Stimulated activated CD4-positive, alpha-beta T cell treated with anti-CD3 and anti-CD28 coated beads, Interleukin-1b, Interleukin-23, amount 100 ng/mL, for 48 hours (primary cell): ENCODE measurements around the gene SNX13.

Experiments used
- DNase-seq: peaks from one replicate; pipeline ENCODE4 v3.0.0-alpha.2; 2020

The SNX13 gene

GRCh38 chr7:17940302-17940883 lies at the start of gene SNX13:
Gene SNX13, minus strand, starts transcription at chr7:17940494. Its CDS starts 199 bp downstream, at chr7:17940295.
- DNase-seq = peak; percentile 89

- DNase-seq = no peak
Measured at GRCh38 chr7:17989546-17989945, 49.3 kb upstream of the SNX13 start.

GRCh38 chr7:17988858-17989257 lies 48.6 kb upstream of the SNX13 start:
- DNase-seq = no peak

- no peak for DNase-seq
Measured at GRCh38 chr7:17988141-17988540, 47.8 kb upstream of the SNX13 start.

- DNase-seq = no peak
Measured at GRCh38 chr7:17986851-17987250, 46.6 kb upstream of the SNX13 start.

- DNase-seq = no peak
Measured at GRCh38 chr7:17985473-17986239, 45.4 kb upstream of the SNX13 start.

- no peak for DNase-seq
Measured at GRCh38 chr7:17984288-17984687, 44.0 kb upstream of the SNX13 start.

GRCh38 chr7:17983221-17984062 lies 43.1 kb upstream of the SNX13 start:
- no peak for DNase-seq

- no peak for DNase-seq
Measured at GRCh38 chr7:17976952-17977351, 36.7 kb upstream of the SNX13 start.

- no peak for DNase-seq
Measured at GRCh38 chr7:17971411-17971810, 31.1 kb upstream of the SNX13 start.

GRCh38 chr7:17968791-17969715 lies 28.8 kb upstream of the SNX13 start:
- DNase-seq = no peak

GRCh38 chr7:17966706-17967105 lies 26.4 kb upstream of the SNX13 start:
- no peak for DNase-seq

- no peak for DNase-seq
Measured at GRCh38 chr7:17965603-17966002, 25.3 kb upstream of the SNX13 start.

- DNase-seq = no peak
Measured at GRCh38 chr7:17963281-17963680, 23.0 kb upstream of the SNX13 start.

GRCh38 chr7:17962652-17963051 lies 22.4 kb upstream of the SNX13 start:
- no peak for DNase-seq

- no peak for DNase-seq
Measured at GRCh38 chr7:17957871-17958270, 17.6 kb upstream of the SNX13 start.

GRCh38 chr7:17952387-17952786 lies 12.1 kb upstream of the SNX13 start:
- peak; percentile 26 for DNase-seq

- no peak for DNase-seq
Measured at GRCh38 chr7:17951742-17952254, 11.5 kb upstream of the SNX13 start.

GRCh38 chr7:17948526-17949238 lies 8.4 kb upstream of the SNX13 start:
- DNase-seq = no peak

GRCh38 chr7:17947620-17948019 lies 7.3 kb upstream of the SNX13 start:
- no peak for DNase-seq

GRCh38 chr7:17946591-17946990 lies 6.3 kb upstream of the SNX13 start:
- DNase-seq = no peak

GRCh38 chr7:17944720-17945119 lies 4.4 kb upstream of the SNX13 start:
- DNase-seq = no peak
